ENCODE measurements around the gene RANBP1.

DNA sequence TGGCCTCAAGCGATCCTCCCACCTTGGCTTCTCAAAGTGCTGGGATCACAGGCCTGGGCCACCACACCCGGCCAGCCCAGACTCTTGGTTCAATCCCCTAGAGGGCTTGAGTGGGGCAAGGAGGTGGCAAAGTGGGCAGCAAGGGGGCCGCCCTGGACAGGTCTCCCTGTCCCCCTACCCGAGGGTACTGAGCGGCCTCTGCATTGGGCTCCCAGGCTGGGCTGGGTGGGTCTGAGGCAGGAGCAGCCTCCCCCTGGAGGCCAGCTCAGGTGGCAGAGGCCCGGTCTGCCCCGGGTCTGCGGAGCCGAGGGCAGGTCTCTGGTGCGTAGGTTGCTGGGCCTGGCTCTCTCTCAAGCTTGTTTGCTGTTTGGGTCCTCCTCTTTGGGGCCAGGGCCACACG is 57.3 kb downstream of the RANBP1 start:
- TF ChIP-seq CTCF (conservative IDR thresholded peaks at IDR 0.05; ENCODE audit: low read depth, low read length): no peak
- no peak for TF ChIP-seq SMC3 (IDR thresholded peaks at IDR 0.05; ENCODE audit: low read depth, low read length)
- no peak for TF ChIP-seq RFX5 (IDR thresholded peaks at IDR 0.05; ENCODE audit: low read depth, low read length)
- TF ChIP-seq MXI1 (IDR thresholded peaks at IDR 0.05; ENCODE audit: borderline replicate concordance, low read depth, low read length): no peak
- TF ChIP-seq MAFK (IDR thresholded peaks at IDR 0.05; ENCODE audit: low read depth, low read length): no peak
- TF ChIP-seq POLR2A (IDR thresholded peaks at IDR 0.05; ENCODE audit: low read depth, low read length): no peak
- TF ChIP-seq ELK1 (IDR thresholded peaks at IDR 0.05; ENCODE audit: borderline replicate concordance, low read depth, low read length): no peak
- TF ChIP-seq BHLHE40 (IDR thresholded peaks at IDR 0.05; ENCODE audit: low read depth, low read length): no peak
- no peak for TF ChIP-seq FOS (IDR thresholded peaks at IDR 0.05; ENCODE audit: low read depth, low read length)
- TF ChIP-seq RAD21 (IDR thresholded peaks at IDR 0.05; ENCODE audit: low read length): no peak
- no peak for TF ChIP-seq RCOR1 (IDR thresholded peaks at IDR 0.05; ENCODE audit: insufficient replicate concordance, low read length)
- TF ChIP-seq CEBPB (IDR thresholded peaks at IDR 0.05; ENCODE audit: low read depth, low read length): no peak
- no peak for TF ChIP-seq CHD1 (IDR thresholded peaks at IDR 0.05; ENCODE audit: low read depth, low read length)
- TF ChIP-seq MAZ (IDR thresholded peaks at IDR 0.05; ENCODE audit: borderline replicate concordance, low read depth, low read length): no peak

All from IMR-90 (cell line).